HepG2 (cell line): ENCODE results near the gene UTF1. TPM values are rescaled to one million over a fixed set of nuclear protein-coding genes. Genes with fewer than 3 reads are reported as not detected.

Experiments used
- ATAC-seq: fragments of 200-7000 bp; cut with Tn5 transposase; 3 replicates; pipeline ENCODE4 v1.9.1; 2020; ENCODE audit warnings: mild to moderate bottlenecking, moderate library complexity
- BruUV-seq: library from RNA; stranded (reverse); fragments of 400-500 nt; replicated peaks from 2 replicates; lab custom pipeline; 2021; lab: Mats Ljungman, UMichigan
- CTCF ChIA-PET: fragments of 300-600 bp; formaldehyde crosslinking; extraction: SDS; loops from one replicate; lab custom pipeline; 2021; ENCODE audit warnings: low total read pairs, inconsistent platforms, low intra/inter-chr PET ratio; lab: Yijun Ruan, JAX
- POLR2A ChIA-PET: fragments of 350-600 bp; sonication (Branson Sonifier 250); formaldehyde crosslinking; loops from one replicate; lab custom pipeline; 2020; ENCODE audit warnings: antibody characterized with exemption, inconsistent platforms; lab: Yijun Ruan, JAX
- DNase-seq: peaks from one replicate; pipeline ENCODE4 v3.0.0-alpha.2; 2015; ENCODE audit warnings: low spot score
- FAIRE-seq: peaks from 3 replicates; lab custom pipeline; 2011; peaks lifted over from hg19 to GRCh38; lab: Jason Lieb, UNC
- H2AFZ ChIP-seq: one replicate; pipeline ENCODE4 v1.6.1; 2011; ENCODE audit warnings: low read length, inconsistent platforms
- H3K27ac ChIP-seq: fragments of 300-600 bp; 3 replicates; pipeline ENCODE4 v1.8.0; 2011; ENCODE audit warnings: mixed run types, mild to moderate bottlenecking, mixed read lengths, low read length, inconsistent platforms; ENCODE audit not compliant: insufficient read depth; ENCODE audit errors: extremely low read length
- H3K27me3 ChIP-seq, 2 experiments: fragments of 200-600 bp in 1 of 2; 2 replicates in 1 of 2; 3 replicates in 1 of 2; pipeline versions ENCODE4 v1.6.0 to v1.8.0; 2011; ENCODE audit warnings: low read length in 2 of 2, mild to moderate bottlenecking in 2 of 2, moderate library complexity in 2 of 2, inconsistent platforms in 1 of 2; ENCODE audit not compliant: insufficient read depth in 2 of 2, control insufficient read depth in 1 of 2
- H3K36me3 ChIP-seq, 2 experiments: fragments of 200-600 bp in 1 of 2; replicated peaks in 1 of 2; 2 replicates in 1 of 2; 3 replicates in 1 of 2; pipeline versions ENCODE4 v1.5.1 to v1.8.0; 2011; ENCODE audit warnings: low read length in 2 of 2, inconsistent platforms in 1 of 2; ENCODE audit not compliant: insufficient read depth in 2 of 2, control insufficient read depth in 1 of 2
- H3K4me1 ChIP-seq: 2 replicates; pipeline ENCODE4 v1.5.1; 2012; ENCODE audit warnings: low read length, inconsistent platforms; ENCODE audit not compliant: insufficient read depth
- H3K4me2 ChIP-seq: 2 replicates; pipeline ENCODE4 v1.6.0; 2011; ENCODE audit warnings: low read depth, low read length, inconsistent platforms
- H3K4me3 ChIP-seq, 3 experiments: fragments of 200-600 bp in 1 of 3; sonication (generic), shearing (Covaris generic) in 1 of 3; replicated peaks in 1 of 3; 2 replicates each; pipeline ENCODE4 v1.5.1; 2011 to 2016; ENCODE audit warnings: low read length in 3 of 3, inconsistent platforms in 2 of 3, low read depth in 2 of 3, mild to moderate bottlenecking in 2 of 3, control low read depth in 1 of 3, mixed read lengths in 1 of 3; ENCODE audit not compliant: insufficient read depth in 1 of 3
- H3K79me2 ChIP-seq: one replicate; pipeline ENCODE4 v1.6.1; 2011; ENCODE audit warnings: low read length, inconsistent platforms; ENCODE audit not compliant: insufficient read depth
- H3K9ac ChIP-seq: 2 replicates; pipeline ENCODE4 v1.6.0; 2011; ENCODE audit warnings: mild to moderate bottlenecking, low read depth, low read length, inconsistent platforms; ENCODE audit not compliant: insufficient read depth
- H3K9me3 ChIP-seq: 2 replicates; pipeline ENCODE4 v1.5.1; 2012; ENCODE audit warnings: mild to moderate bottlenecking, low read length
- H4K20me1 ChIP-seq: 2 replicates; pipeline ENCODE4 v1.6.0; 2011; ENCODE audit warnings: inconsistent platforms, mild to moderate bottlenecking, low read length, moderate library complexity; ENCODE audit not compliant: insufficient read depth
- AGO2 ChIP-seq: fragments of 200-400 bp; formaldehyde crosslinking; optimal IDR thresholded peaks from 2 replicates; pipeline ENCODE3; 2017; ENCODE audit warnings: mild to moderate bottlenecking, low read depth, low read length, moderate library complexity
- IKZF4 ChIP-seq: sonication (generic); formaldehyde crosslinking; IDR thresholded peaks from 2 replicates; pipeline ENCODE4 v1.5.1; 2020; ENCODE audit warnings: borderline replicate concordance, mild to moderate bottlenecking, low read depth, missing genetic modification reagents; ENCODE audit errors: not compliant biosample characterization
- SNAI1 ChIP-seq: sonication (generic); formaldehyde crosslinking; IDR thresholded peaks from 2 replicates; pipeline ENCODE4 v1.5.0; 2020; ENCODE audit warnings: mild to moderate bottlenecking, missing genetic modification reagents, borderline replicate concordance
- TMF1 ChIP-seq: sonication (generic); formaldehyde crosslinking; IDR thresholded peaks from 2 replicates; pipeline ENCODE4 v1.8.1; 2022; ENCODE audit warnings: low read depth, missing genetic modification reagents
- ZNF713 ChIP-seq: sonication (generic); formaldehyde crosslinking; IDR thresholded peaks from 2 replicates; pipeline ENCODE4 v1.4.0; 2020; ENCODE audit warnings: mild to moderate bottlenecking, missing genetic modification reagents
- ZNF720 ChIP-seq: sonication (generic); formaldehyde crosslinking; IDR thresholded peaks from 2 replicates; pipeline ENCODE4 v1.4.0; 2020; ENCODE audit warnings: missing genetic modification reagents
- ZSCAN22 ChIP-seq: sonication (generic); formaldehyde crosslinking; IDR thresholded peaks from 2 replicates; pipeline ENCODE4 v1.4.0; 2020; ENCODE audit warnings: mild to moderate bottlenecking, missing genetic modification reagents
- WGBS: methylation state at CpG from one replicate; pipeline ENCODE4 v1.1.6; 2017; ENCODE audit warnings: low lambda C conversion rate; 5-methylcytosine and 5-hydroxymethylcytosine counted together
- in situ Hi-C: cut with HindIII; loops from 2 replicates; pipeline ENCODE4 v1.10.0; 2017; ENCODE audit warnings: low pct_unique_long_range_greater_than_20kb; ENCODE audit not compliant: extremely low pct_ligation_motif_present
- intact Hi-C: fragments of 100-400 bp; cut with micrococcal nuclease; formaldehyde crosslinking; loops from one replicate; pipeline ENCODE4 v1.10.0; 2022; ENCODE audit not compliant: unreplicated experiment
- polyA plus RNA-seq, 8 experiments: library from polyadenylated mRNA; depleted of rRNA in 3 of 8; stranded (reverse) in 7 of 8; unstranded in 1 of 8; fragments of >200 nt; fragmentation: Illumina TruSeq in 4 of 8; extraction: Trizol in 4 of 8; gene quantifications; 2 replicates each; pipeline versions ENCODE4 v1.2.1 to v1.2.3, GENCODE V29; 2011 to 2016; ENCODE audit warnings: low read depth in 4 of 8, missing spikeins in 1 of 8, mixed read lengths in 1 of 8; ENCODE audit not compliant: insufficient read depth in 1 of 8
- total RNA-seq, 5 experiments: library from RNA; depleted of rRNA; stranded (reverse); fragments of >200 nt; fragmentation: Illumina TruSeq; extraction: Trizol; gene quantifications; 2 replicates each; pipeline ENCODE4 v1.2.3, GENCODE V29; 2016; ENCODE audit warnings: low read depth in 1 of 5

Gene UTF1
- total and polyA plus RNA-seq, 2 of the 13 experiments (the other 11 are each of a cell fraction or from before 2014, with no cell fraction given) = not detected

GRCh38 chr10:133279326-133280226 is 49.6 kb downstream of the UTF1 start:
- ATAC-seq (no peak), FAIRE-seq (no peak), DNase-seq (no peak)
- peaks cover 7% of the 10 kb centered on the region; the same call in 1 of the 2 replicates for H4K20me1 ChIP-seq
- 91% methylated on average over 16 of the region's 24 CpGs for WGBS
- TF ChIP-seq ZNF720 (CRISPR knock-in tag) = no peak
- peak; percentile 5 for TF ChIP-seq AGO2
- no peak for TF ChIP-seq TMF1 (CRISPR knock-in tag)
- TF ChIP-seq ZNF713 (CRISPR knock-in tag) = no peak
- no peak for TF ChIP-seq IKZF4
- TF ChIP-seq SNAI1 (CRISPR knock-in tag) = no peak
- no peak for TF ChIP-seq ZSCAN22
- H2AFZ ChIP-seq = no peak overlapping the region
- H3K9ac ChIP-seq = no peak overlapping the region
- peaks cover 23% of the 10 kb centered on the region for H3K4me1 ChIP-seq
- no peak overlapping the region for H3K27ac ChIP-seq
- ChIA-PET POLR2A (no interaction called here), CTCF (no interaction called here)
- H3K4me3 ChIP-seq = no peak overlapping the region
- intact Hi-C loops = no loop called here
- in situ Hi-C loops = no loop called here
- H3K27me3 ChIP-seq = peaks cover 0 to 20% of the 10 kb centered on the region in 2 experiments; a peak in 3 of 5 replicates
- H3K36me3 ChIP-seq = peaks cover 20 to 34% of the 10 kb centered on the region in 2 experiments; a peak in 4 of 5 replicates
- H3K79me2 ChIP-seq = no peaks in the 10 kb centered on the region
- H3K9me3 ChIP-seq = no peaks in the 10 kb centered on the region
- BruUV-seq = no TSS peak
- no peak overlapping the region for H3K4me2 ChIP-seq
